DMS53 (cell line): ENCODE measurements around the gene SDCCAG8.
"Not testable (repeated sequence)": the region's sequence is repeated elsewhere in the genome, so short reads cannot be mapped to it uniquely, and the experiment has no call there.

ENCODE experiments used
- DNase-seq: peaks from one replicate; lab custom pipeline; 2025; lab: John Stamatoyannopoulos, UW

The SDCCAG8 gene

DNA sequence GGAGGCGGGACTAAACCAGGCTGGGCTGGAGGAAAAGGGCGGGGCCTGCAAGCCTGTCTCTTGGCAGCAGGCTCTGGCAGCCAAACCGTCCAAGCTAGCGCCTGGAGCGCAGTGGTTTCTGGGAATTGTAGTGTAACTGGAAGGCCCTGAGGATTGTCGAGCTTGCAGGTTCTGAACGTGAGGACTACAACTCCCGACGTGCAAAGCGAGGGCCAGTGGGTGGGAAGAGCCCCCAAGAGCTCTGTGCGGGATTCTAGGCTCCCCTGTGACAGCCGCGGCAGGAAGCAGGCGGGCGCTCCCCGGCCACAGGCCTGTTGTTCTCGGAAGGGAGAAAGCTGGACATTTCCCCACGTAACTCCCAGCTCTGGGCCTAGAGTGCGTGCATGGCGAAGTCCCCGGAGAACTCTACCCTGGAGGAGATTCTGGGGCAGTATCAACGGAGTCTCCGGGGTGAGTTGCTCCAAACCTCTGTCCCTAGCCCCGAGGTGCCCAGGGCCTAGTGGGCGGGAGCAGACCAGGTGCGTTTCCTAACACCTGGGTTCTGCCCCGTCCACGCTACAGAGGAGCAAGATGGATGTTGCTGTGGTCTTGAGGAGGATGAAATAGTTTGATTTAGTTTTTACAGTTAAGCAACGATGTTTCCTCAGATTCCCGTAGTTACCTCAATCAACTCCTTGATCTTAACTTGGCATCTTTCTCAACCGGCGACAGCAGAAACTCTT lies at the start of gene SDCCAG8:
Gene SDCCAG8 (plus strand): TSS at position 251 of the 722 bp plus-strand sequence. CDS start 133 bp downstream, at position 384.
- peak; percentile 99 for DNase-seq

DNA sequence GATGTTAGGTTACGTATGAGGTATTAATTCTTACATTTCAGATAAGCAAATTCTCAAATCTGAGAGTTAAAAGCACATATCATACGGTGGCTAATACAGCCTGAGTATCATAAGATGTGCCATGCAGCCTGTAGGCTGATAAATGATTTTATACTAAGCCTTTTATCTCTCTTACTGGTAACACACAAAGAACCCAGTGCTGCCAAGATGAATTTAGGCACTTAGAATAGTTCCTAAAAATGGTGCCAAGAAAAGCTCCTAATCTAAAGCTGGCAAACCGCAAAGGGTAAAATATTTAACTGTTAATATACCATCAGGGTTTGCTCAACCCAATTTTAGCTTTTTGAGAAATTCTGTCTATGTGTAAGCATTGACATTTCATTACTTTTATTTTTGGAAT lies 43.9 kb upstream of the SDCCAG8 start:
- DNase-seq: not testable (repeated sequence)

DNA sequence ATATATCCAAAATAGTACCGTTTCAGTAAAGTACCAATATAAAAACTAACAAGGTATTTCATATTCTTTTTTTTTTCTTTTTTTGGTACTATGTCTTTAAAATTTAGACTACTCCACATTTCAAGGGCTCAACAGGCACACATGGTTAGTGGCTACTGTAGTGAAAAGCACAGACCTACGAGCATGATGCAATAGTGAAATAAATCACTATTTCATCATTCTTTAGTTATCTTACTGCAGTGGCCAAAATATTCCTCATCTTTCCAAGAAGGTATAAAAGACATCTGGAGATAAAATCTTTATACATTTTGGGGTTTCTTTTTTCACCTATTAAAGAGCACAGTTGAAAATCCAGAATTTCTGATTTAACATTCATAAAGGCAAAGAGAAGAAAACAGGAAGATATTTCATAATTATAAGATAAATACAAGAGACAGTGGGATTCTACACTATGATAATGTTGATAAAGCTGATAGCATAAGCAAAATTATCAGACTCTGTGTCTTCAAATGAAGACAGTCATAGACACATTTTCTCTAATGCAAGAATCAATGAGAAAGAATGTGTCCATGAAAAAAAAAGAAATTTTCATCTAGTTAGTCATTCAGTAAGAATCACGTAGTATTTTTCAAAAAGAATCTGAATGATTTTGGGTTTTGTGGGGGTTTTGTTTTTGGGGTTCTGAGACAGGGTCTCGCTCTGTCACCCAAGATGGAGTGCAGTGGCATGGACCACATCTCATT lies 42.6 kb upstream of the SDCCAG8 start:
- DNase-seq: no peak

DNA sequence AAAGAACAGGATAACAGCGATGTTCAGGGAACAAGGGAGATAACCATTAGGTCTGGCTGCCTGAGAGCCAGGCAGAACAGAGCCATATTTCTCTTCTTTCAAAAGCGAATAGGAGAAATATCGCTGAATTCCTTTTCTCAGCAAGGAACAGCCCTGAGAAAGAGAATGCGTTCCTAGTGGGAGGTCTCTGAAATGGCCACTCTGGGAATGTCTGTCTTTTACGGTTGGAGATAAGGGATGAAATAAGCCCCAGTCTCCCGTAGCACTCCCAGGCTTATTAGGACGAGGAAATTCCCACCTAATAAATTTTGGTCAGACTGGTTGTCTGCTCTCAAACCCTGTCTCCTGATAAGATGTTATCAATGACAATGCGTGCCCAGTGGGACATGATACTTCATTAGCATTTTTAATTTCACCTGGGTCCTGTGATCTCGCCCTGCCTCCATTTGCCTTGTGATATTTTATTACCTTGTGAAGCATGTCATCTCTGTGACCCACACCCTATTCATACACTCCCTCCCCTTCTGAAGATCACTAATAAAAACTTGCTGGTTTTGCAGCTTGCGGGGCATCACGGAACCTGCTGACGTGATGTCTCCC lies 40.5 kb upstream of the SDCCAG8 start:
- DNase-seq: not testable (repeated sequence)

DNA sequence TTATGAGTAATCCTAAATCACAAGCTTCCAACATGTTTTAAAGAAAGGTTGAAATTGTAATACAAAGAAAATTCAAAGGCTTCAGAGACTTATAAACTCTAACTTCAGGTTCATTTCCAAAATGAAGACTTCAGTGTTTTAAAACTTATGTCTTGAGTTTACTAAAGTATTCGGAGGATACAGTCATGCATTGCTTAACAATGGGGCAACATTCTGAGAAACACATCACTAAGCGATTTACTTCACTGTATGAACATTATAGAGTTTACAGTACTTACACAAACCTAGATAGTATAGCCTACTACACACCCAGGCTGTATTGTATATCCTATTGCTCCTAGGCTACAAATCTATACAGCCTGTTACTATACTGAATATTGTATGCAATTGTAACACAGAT lies 39.1 kb upstream of the SDCCAG8 start:
- DNase-seq: no peak

GRCh38 chr1:243217349-243217748 lies 38.5 kb upstream of the SDCCAG8 start:
- no peak for DNase-seq

- no peak for DNase-seq
Observed at GRCh38 chr1:243218059-243218458, 37.8 kb upstream of the SDCCAG8 start.

- no peak for DNase-seq
Observed at GRCh38 chr1:243227622-243228021, 28.2 kb upstream of the SDCCAG8 start.

GRCh38 chr1:243229526-243229925 lies 26.3 kb upstream of the SDCCAG8 start:
- no peak for DNase-seq

- peak; percentile 67 for DNase-seq
Observed at GRCh38 chr1:243230914-243231313, 24.9 kb upstream of the SDCCAG8 start.

DNA sequence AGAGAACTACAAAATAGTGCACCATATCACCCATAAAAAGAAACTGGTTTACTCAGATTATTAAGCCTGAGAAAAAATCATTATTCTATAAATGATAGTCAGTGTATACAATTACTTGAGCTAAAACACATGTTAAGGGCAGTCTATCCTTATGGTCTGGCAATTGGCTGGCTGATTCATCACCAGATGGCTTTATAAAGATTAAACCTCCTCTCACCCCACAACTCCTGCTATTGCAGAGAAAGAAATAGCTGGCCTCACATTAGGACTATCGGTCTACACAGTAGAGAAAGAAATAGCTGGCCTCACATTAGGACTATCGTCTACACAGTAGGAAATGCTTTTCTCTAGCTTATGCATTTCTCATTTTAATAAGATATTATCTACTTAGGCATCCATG lies 21.9 kb upstream of the SDCCAG8 start:
- no peak for DNase-seq

DNA sequence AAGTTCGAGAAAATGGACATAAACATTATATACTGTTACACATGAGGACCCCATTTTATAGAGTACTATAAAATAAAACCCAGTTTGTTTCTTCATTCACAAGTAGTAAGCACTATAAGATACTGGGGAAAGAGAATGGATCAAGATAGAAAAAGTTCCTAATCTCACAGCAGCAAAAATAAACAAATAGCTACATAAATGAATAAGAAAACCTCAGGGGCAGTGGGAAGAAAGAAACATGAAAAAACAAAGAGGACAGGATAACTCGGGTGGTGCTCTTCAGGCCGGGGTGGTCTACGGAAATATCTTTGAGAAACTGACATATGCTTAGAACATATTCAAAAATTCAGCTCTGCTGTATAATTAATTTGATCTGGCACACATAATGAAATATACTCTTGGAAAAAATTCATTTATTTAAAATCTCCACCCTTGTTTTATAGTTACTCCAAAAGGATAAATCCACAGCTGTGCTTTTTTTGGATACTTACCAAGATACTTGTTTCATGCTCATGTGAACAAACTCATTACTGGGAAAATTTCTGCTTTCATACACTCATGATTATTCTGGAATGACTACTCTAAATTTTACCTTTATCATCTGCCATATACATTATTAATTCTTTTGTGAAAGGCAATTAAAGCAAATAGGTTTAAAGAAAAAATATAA lies 20.7 kb upstream of the SDCCAG8 start:
- no peak for DNase-seq

GRCh38 chr1:243236604-243237252 lies 19.1 kb upstream of the SDCCAG8 start:
- no peak for DNase-seq

- no peak for DNase-seq
Observed at GRCh38 chr1:243244432-243244841, 11.4 kb upstream of the SDCCAG8 start.

DNA sequence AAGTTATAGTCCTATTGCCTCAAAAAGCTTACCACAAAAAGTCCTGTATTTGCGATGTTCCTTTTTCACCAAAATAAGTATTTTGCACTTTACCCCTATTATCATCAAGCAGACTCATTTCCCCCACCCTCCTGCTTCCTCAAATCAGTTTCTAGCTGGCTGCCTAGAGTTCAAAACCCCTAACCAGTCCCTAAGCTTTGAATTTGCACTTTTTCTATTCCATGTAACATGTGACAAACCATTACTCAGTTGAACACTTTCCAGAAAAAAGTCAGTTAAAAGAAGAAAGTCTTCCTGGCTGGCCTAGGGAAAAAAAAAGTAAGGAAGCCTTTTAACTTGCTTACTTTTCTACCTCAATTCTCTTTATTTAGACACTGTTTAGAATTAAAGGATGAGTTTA lies 8.9 kb upstream of the SDCCAG8 start:
- no peak for DNase-seq

DNA sequence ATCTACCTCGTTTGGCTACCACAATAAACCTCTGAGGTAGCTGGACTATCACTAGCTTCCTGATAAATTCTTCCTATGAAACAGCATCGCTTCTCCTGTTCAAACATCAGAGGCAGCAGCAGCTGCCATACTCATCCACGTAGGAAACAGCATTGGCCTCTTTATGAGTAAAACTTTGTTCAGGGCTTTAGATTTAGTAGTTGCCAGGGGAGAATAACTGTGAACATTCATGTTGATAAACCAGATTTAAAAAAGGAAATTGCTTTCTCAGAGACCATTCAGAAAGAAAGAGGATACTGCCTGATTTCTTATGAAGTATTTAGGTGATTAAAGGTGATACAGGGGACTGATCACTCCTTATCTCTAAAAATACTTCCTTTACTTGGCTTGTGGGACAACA lies 7.9 kb upstream of the SDCCAG8 start:
- DNase-seq: no peak

DNA sequence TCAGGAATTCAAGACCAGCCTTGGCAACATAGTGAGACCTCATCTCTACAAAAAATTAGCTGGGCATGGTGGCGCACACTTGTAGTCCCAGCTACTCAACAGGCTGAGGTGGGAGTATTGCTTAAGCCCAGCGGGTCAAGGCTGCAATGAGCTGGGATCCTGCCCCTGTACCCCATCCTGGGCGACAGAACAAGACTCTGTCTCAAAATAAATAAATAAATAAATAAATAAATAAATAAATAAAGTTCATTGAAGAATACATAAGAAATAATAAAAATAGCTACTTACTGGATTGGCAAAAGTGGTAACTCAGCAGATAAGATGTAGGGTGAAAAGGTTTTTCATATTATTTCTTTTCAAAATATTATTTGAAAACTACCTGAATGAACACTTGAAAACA lies 6.6 kb upstream of the SDCCAG8 start:
- DNase-seq: no peak

GRCh38 chr1:243250102-243250501 lies 5.7 kb upstream of the SDCCAG8 start:
- DNase-seq: no peak

- no peak for DNase-seq
Observed at GRCh38 chr1:243251539-243251938, 4.3 kb upstream of the SDCCAG8 start.

DNA sequence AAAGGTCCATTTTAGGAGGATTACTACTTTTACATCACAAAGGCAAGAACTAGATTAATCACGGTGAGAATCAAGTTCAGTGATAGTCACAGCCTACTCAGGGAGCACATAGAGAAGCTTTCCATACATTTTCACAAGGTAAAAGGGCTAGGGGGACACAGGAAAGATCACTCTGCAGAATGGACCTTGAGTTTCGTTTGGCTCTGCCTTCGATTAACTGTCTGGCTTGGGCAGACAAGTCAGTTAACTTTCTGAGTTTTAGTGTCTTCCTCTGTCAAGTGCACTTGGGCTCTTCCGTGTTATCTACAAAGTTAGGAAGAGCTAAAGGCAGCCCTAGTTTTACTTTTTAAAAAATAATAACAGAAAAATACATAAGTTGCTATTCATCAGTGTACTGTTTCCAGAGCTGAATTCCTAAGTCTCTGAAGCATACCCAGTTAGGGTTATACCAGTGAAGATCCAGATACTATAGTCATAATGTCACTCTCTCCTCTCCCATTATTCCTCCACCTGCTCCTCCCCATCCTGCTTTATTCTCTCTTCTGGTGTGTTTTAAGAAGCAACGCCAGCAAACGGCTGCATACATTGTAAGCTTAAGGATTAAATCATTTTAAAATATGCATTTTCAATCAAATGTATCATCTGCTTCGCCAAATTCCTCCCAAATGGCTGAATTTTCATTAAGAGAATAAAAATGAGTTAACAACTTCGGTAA lies 2.5 kb upstream of the SDCCAG8 start:
- DNase-seq: peak; percentile 33

GRCh38 chr1:243253926-243254232 lies 2.0 kb upstream of the SDCCAG8 start:
- DNase-seq: peak; percentile 59
